Umbilical cord (tissue), 2 donors: ENCODE results near the gene NOL7. TPM values are rescaled to one million over a fixed set of nuclear protein-coding genes. Genes with fewer than 3 reads are reported as not detected.
A peak's percentile ranks its signal among the peaks of the same experiment; 100 is the strongest.

Experiments
- DNase-seq: peaks from one replicate; pipeline ENCODE4 v3.0.0-alpha.2; 2015; ENCODE audit warnings: low spot score
- total RNA-seq: library from RNA; depleted of rRNA; stranded (reverse); fragments of >200 nt; gene quantifications from one replicate; pipeline ENCODE4 v1.2.3, GENCODE V29; 2014; ENCODE audit warnings: low replicate concordance; ENCODE audit not compliant: insufficient read depth

The NOL7 gene
- total RNA-seq, 1 donor from 2014 or later, result 46.5 TPM

DNA sequence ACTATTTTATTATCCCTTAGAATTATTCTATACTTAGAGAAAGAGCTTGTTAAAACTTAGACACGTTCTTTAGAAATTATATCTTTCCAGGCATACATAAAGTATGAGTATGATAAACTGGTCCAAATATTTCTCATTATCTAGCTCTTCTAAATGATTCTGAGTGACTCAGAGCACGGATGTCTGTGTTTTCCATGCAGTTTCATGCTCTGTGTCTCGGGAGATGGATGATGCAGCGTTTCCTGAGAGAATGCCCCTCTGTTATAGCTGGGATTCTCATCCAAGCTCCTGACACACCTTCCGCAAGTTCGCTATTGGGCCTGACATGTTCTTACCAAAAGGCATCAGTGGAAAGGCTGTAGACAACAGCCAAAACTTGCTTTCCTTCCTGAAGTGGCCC is 21.4 kb upstream of the NOL7 start:
- peak; percentile 16 for DNase-seq

DNA sequence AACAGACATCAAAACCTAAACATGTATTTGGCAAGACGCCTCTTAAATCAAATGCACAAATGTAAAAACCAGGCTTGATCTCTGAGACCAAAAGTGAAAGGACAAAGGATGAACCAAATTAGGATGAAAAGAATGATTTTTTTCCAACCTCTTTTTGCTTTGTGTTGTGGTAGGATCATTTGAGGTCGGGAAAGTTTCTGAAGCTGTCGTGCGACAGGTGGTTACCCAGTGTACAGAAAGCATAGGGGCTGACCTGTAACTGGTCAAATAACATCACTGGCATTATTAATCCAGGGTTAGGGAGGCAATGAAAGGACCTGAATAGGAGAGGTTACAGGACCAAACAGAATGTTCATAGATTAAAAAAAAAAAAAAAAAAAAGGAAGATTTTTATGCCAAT is 18.1 kb upstream of the NOL7 start:
- no peak for DNase-seq

DNA sequence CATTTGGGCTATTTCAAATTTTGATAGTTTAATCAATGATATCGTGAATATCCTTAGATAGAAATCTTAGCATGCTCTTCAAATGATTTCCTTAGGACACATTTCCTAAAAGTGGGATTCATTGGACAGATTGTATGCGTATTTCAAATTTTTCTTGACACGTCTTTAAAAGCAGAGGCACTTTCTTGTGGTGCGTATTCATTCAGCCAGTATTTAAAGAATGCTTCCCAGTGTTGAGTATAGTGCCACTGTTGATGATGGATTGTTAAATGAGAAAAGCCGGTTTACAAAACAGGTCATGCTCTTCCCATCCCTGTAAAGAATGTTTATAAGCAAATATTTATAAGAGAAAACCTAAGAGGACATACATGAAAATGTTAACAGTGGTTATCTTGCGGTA is 15.1 kb upstream of the NOL7 start:
- DNase-seq, result no peak

DNA sequence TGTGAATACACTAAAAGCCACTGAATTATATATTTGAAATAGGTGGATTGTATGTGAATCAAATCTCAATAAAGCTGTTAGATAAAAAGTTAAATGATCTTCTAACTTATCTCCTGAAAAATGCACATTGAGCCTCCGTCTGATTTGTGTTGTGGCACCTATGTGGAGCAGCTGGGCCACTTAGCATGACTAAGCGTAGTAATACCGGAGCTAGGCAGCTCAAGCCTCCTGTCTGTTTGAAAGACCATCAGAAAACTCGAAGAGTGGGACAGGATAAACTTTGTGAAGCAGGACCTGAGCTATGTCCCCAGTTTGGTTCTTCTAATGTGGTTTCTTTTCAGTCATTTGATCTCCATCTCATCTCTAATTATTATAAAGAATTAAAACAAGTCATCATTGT is 11.0 kb upstream of the NOL7 start:
- DNase-seq, result no peak

DNA sequence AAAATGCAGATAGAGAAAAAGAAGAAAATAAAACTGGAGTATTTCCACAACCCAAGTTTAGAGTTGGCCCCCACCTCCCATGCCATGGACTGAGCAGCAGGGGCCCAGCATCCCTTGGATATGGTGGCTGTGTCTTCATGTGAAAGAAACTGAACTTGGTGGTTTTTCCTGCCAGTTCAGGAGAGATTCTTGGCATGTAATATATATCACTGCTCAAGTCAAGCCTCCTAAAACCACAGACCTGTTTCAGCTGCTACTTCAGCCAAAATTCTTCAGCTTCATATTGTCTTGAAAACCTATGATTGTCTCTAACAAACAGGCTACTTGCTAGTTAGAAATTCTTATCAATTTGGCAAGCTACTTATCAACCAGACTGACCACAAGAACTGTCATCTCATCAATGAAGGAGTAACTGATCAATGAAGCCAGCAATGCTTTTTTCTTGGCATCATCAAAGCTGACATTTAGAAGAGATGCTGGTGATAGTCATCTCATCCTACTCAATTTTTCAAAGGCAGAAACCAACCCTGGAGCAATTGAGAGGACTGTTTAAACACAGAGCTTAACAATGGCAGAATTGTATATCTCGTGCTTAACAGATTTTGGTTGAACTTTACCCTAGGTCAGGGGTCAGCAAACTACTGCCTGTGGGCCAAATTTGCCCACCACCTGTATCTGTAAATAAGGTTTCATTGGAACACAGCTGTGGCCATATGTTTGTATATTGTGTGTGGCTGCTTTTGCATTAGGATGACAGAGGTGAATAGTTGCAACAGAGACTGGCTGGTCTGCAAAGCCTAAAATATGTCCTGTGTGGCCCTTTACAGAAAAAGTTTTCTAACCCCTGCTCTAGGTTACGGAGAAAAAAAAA is 10.4 kb upstream of the NOL7 start:
- no peak for DNase-seq

DNA sequence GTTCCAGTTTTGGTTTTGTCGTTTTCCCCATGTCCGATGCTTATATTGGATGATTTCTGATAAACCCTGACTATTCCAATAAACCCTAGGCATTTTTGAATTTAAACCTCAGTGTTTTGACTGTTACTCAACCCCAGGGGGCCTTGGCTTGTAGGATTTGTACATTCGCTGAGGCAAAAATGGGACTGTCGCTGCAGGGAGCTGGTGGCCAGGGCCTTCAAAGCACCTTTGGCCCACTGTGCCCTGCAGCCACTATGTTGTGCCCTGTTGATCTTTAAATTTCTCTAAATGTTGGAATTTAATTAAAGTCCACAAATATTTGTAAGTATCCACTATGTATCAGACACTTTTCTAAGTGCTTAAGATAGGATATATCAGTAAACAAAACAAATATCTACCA is 9.5 kb upstream of the NOL7 start:
- DNase-seq, result no peak

DNA sequence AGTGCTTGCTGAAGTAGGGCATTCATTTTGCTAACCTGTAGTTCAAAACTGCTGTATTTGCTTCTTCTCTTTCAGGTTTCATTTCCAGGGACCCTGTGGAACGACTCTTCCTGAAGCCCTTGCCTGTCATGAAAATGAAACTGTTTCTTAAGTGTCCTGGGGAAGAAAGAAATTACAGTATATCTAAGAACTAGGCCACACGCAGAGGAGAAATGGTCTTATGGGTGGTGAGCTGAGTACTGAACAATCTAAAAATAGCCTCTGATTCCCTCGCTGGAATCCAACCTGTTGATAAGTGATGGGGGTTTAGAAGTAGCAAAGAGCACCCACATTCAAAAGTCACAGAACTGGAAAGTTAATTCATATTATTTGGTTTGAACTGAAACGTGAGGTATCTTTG is 3.4 kb upstream of the NOL7 start:
- no peak for DNase-seq

DNA sequence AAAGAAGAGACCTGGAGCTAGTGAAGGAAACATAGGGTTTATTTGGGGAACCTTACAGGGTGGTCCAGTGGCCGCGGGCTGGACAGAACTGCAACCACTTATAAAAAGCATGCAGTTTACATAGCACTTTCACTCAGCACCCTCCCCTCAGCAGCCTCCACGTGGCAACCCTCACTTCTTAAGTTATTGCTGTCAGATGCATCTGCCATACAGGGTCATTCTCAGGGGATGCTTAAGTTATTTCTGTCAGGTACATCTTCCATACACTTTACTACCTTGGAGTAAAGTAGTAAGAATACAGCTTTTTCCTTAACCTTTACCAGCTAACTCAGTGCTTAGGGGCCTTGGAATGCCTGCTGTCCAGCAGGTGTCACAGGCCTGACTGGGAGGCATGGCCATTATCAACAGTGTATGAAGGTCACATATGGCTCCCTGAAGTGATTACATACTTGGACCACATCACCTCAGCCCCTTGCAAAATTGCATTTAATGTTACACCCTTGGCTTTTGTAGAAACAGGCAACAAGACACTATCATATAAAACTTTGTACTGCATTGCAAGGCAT is 2.0 kb upstream of the NOL7 start:
- DNase-seq, result no peak

DNA sequence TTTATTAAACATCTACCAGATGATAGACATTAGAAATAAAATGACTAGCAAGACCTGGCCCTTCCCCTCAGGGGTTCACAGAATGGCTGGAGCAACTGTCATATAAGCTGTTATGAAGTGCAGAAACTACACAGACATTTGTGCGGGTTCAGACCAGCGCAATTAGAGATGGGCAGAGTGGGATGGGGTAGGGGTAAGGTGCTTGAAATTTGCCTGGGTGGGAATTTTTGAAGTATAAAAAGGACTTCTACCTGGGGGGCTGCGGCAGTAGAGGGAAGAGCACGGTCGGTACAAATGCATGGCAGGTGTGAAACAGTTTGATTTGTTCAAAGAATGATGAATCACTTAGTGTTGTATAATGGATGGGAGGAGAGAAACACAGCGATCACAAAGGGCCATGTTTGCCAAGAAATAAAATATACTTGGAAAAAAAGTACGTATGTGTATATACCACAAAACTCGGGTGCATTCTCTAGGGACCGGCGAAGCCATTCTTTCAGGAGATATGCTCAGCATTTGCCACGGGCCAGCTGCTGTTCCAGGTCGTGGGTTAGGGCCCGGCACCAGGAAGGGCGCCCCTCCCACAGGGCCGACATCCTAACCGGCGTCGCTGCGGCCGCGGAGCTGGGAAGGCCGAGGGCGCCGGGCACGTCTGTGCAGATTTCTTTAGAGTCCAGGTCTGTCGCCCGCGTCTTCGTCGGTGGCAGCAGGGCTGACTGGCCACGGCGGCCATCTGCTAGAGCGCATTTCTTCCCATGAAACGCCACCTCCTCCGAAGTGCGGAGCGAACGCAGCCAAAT is 809 bp upstream of the NOL7 start:
- peak; percentile 46 for DNase-seq

DNA sequence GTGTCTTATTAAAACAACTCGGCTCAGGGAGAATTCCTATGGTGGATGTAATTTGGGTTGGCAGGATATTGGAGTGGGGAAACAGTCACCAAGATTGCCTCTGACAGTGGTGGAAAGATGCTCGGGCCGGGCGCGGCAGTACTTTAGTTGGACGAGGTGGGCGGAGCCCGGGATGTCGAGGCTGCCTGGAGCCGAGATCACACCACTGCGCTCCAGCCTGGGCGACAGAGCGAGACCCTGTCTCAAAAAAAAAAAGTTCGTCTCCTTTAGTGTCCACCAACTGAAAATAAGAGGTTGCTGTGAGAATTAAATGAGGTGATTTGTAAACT is 621 bp downstream of the NOL7 start:
- peak; percentile 48 for DNase-seq

DNA sequence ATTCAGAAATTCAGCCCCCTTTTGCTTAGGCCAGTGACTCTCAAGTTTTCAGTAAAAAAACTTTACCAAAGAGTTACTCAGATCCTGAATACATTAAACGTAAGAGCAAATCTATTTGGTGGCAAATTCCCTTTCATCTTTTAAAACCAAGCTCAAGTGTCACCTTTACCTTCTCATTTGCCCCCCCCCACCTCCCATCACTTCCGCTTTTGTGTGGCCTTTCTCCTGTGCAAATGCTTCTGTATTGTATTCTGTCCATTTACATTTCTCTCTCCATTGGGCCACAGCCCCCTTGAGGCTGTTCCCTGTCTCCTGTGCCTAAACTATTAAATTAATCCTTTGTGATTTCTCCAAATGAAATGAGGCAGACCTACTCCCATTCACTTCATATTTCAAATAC is 1.9 kb downstream of the NOL7 start:
- DNase-seq, result no peak

DNA sequence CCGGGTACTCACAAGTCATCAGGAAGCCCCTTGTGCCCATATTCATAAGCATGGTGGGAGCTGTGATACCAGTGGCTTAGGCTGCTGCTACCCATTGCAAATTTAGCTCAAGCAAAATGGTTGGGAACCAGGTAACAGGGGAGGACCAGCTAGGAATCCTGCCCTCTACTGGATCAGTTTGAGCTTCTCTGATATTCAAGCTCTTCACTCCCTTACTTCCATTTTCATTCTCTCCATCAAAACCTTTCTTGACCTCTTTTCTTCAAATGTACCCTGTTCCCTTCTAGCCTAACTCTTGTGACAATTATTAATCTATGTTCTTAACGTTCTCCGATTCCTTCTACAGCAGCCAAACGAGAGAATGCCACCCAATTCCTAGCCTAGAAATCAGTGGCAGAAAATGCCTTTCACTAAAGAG is 9.7 kb downstream of the NOL7 start:
- DNase-seq, result no peak

DNA sequence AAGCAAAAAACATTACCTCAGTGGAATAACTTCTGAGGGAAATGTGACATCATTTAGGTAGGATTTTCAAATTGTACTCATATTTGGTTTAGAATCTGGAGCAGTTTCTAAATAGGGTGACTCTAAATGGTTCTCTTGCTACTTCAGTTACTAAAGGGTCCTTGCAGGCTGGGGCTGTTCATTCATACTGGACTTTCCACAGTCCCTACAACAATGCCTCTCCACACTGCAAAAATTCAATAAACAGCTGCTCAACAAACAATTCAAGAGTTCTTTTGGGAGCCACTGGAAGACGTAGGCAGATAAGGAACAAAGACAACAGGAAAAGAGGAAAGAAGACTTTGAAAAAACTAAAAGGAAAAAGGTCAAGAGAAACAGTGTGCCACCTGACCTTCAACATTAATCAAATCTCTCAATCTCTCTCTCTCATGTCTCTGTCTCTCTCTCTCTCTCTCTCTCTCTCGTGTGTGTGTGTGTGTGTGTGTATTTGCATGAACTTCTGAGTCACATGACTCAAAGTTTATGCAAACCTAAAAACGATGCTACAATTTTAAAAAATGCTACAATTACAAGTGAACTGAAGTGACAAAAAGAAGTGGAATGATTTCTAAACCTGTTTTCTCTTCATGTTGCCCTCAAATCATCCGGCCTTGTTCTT is 14.5 kb downstream of the NOL7 start:
- DNase-seq, result no peak

DNA sequence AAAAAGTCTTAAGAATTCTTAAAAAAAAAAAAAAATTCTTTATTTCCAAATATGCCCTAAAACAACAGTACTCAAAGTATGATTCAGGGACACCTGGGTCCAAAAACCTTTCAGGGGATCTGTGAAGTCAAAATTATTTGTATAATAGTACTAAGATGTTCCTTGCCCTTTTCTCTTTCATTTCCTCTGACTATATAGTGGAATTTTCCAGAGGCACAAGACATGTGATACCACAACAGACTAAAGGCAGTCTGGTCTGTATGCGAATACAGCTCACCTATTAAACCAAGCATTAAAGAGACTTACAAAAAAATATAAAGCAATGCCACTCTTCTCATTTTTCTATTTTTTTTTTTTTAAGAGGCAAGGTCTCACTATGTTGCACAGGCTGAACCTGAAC is 15.4 kb downstream of the NOL7 start:
- no peak for DNase-seq

DNA sequence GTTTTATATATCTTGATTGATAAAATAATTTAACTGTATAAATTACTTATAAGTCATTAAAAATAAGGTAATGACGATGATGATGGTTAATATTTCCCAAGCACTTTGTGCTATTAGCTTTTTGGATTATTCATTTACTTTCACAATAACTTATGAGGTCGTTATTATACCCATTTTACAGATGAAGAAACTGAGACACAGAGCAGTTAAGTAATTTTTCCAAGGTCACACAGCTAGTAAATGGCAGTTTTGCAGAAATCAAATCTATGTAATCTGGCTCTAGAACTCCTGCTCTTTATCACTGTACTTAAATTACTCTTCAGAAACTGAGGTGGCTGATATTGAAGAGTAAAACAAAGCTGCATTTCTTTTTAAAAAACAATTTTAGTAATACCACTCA is 18.2 kb downstream of the NOL7 start:
- no peak for DNase-seq

DNA sequence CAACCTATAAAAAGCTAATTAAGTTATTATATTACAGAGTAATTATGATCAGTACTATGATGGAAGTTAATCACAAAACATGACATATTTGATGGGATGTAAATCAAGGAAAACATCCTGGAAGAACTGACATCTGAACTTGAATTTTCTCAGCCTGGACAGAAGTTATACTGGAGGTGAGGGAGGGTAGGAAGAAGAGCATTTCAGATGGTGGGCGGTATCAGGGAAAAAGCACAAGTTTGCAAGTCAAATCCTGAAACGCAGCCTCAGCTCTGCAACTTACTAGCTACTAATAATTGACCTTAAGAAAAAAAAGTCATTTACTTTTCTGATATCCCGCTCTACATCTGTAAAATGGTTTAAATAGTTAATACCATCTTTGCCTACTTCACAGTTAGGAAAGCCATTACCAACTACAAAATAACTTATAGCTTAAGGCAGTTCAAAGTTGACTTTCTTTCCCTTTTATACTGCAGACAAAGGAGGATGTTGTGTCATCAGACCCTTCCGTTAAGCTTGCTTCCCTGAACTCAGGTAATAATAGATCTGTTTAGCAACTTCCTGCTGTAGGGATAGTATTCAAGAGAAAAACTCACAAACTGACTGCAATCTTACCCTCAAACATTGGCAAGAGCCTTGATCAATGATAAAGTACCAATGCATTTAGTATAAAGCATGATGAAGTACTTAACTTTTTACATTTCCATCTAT is 21.0 kb downstream of the NOL7 start:
- DNase-seq, result peak; percentile 7

DNA sequence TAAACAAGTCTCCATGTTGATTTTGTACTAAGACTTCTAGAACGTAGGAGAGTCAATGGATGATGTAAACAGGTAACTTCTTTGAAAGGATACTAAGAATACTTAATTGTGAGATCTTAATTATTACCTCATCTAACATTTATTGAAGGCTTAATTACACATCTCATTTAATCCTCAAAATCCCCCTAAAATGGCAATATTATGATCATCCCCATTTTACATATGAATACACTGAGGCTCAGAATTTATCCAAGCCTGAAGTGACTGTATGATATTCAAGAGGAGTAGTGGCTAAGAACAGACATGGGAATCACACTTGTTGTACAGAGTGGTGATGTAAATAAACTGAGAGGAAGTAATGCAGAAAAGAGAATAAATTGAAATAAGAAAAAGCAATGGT is 22.9 kb downstream of the NOL7 start:
- DNase-seq, result no peak

DNA sequence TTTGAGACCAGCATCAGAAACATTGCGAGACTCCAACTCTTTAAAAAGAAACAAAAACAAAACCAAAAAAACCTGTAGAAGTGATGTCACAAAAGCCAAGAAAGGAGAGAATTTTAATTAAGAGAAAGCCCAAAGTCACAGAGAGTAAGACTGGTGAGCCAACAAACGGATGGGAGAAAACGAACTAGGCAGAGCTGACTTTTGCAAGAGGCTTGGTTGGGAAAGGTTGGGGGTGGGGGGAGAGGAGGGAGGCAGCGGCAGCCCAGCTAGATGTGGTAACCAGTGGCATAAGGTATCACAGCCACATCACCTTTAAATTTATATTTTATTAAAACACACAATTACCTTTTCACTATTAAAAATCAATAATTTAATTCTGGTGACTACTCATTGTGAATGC is 23.5 kb downstream of the NOL7 start:
- DNase-seq, result no peak

DNA sequence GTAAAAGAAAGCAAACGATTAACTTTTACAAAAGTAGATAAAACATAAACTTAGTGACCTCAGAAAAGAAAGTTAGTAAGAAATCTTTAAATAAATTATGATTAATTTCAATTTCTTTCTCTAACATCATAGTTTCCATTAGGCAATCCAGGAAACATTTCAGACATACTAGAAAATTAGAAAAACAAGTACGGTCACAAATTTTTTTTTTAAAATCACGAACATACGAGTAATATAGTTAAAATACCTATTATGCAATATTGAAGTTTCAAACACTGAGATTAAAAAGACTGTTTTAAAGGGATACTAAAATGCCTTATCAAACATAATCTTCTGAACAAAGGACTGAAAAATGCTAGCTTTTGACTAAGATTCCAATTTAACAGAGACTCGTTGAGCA is 26.2 kb downstream of the NOL7 start:
- no peak for DNase-seq

DNA sequence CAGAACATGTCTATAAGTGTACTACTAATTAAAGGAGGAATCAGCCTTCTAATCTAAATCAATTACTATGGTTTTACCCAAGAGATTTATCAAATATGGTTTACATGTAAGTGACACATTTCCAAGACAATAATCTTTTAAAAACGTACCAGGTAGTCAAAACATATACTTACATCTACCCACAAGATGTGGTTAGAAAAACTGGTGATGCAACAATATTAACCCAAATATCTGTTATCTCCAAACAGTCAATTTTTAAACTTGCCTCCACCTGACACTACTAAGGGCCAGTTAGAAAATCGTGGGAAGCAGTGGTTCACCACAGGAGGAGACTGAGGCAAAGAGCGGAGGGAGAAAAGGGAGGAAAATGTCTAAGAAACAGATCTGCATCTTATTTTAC is 28.0 kb downstream of the NOL7 start:
- no peak for DNase-seq

DNA sequence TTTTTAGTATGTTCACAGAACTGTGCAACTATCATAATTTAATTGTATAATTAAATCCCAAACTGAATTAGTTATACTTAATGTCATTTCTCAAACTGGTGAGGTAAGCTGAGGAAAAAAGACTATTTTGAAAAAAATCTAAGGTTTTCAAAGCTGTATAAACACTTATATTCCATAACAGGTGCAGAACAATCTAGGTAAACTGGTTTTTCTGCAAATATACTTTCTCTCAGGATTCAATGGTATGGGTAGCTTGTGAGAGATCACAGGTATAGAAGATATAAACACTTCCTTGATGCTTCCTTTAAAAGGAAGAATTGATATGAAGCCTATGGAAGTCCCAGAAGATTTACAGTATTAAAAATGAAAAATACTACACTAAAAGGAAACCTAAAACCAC is 33.7 kb downstream of the NOL7 start:
- DNase-seq, result no peak

DNA sequence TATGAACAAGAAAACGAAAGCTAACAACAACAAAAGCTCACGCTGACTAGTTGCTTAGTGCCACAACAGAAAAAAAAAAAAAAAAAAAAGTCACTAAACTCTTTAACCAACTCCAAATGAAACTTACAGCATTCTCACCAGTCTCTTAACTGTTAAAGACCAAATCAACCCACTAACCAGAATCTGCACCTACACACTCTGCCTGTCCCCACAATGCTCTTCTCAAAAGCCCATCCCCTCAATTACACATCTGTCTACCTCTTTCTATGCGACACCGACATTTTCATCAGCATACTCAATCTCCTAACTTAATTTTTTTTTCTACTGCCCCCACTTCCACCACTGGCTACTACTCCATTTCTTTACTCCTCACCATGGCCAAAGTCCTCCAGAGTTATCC is 34.3 kb downstream of the NOL7 start:
- DNase-seq, result no peak
